ENCODE data around the gene KIF26A.

Gene KIF26A

DNA sequence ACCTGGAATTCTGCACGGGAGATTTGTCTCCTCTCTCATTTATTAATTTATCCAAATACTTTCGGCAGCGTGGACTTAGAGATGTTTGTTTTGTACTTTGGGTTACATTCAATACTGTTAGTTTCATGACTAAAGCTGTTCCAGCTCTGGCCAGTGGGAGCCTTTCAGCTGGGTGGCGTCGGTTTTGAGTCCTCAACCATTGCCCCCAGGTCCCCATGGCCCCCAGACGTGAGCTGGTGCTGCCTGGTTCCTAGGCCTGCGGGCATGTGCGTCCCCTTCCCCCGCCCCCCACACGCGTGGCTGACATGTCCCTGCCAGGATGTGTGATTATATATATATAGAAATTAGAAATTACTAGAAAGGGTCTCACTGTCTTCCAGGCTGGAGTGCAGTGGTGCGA, 48.2 kb downstream of the KIF26A start:
- DNase-seq (ENCODE audit: extremely low spot score): no peak
- CTCF ChIA-PET: no interaction called here

DNA sequence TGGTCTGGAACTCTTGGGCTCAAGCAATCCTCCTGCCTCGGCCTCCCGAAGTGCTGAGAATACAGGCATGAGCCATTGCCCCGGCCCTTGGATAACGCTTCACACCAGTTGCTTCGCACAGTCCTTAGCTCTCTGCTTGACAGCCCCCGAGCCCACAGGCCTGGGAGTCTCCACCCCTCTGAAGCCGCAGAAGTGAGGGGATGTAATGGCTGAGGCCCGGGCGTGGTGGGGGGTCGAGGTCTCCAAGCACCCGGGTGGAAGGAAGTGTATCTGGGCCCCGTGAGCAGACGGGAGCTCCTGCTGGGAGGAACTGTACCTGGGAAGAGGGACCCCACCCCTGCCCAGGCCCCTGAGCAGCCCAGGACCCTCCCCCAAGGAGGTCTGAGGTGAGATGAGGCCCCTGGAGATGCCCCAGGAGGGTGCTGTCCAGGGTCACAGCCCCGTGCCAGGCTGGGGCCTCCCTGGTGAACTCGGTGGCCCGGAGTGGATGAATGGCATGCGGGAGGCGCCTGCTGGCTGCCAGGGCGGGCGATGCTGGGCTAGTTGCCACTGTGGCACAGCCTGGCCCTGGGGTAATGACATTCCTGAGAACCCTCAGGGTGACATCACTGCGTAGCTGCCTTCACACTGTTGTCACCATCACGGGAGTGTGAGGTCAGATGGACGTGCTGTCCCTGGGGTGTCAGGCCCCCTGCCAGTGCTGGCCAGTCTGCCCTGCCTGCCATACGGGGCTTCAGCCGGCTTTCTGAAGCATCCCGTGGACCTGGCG, 48.9 kb downstream of the KIF26A start:
- ChIA-PET CTCF (no interaction called here), POLR2A (no interaction called here)
- DNase-seq (ENCODE audit: extremely low spot score): no peak
- TF ChIP-seq ZNF384 (IDR thresholded peaks at IDR 0.05) (no peak), FOXK2 (IDR thresholded peaks at IDR 0.05) (no peak), SP1 (IDR thresholded peaks at IDR 0.05) (no peak), FOXA1 (IDR thresholded peaks at IDR 0.05) (no peak), L3MBTL2 (conservative IDR thresholded peaks at IDR 0.05) (no peak)

More for the DNA sequence above, 48.2 kb downstream of the KIF26A start:
- TF ChIP-seq ZNF384 (IDR thresholded peaks at IDR 0.05): no peak
- no peak for TF ChIP-seq SP1 (IDR thresholded peaks at IDR 0.05)
- TF ChIP-seq, protein P1, sequence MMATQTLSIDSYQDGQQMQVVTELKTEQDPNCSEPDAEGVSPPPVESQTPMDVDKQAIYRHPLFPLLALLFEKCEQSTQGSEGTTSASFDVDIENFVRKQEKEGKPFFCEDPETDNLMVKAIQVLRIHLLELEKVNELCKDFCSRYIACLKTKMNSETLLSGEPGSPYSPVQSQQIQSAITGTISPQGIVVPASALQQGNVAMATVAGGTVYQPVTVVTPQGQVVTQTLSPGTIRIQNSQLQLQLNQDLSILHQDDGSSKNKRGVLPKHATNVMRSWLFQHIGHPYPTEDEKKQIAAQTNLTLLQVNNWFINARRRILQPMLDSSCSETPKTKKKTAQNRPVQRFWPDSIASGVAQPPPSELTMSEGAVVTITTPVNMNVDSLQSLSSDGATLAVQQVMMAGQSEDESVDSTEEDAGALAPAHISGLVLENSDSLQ (IDR thresholded peaks at IDR 0.05): no peak
- TF ChIP-seq L3MBTL2 (conservative IDR thresholded peaks at IDR 0.05): no peak
- no peak for TF ChIP-seq FOXA1 (IDR thresholded peaks at IDR 0.05)
- no peak for TF ChIP-seq NFRKB (IDR thresholded peaks at IDR 0.05)
- no peak for TF ChIP-seq ARNT (IDR thresholded peaks at IDR 0.05)
- POLR2A ChIA-PET: no interaction called here

DNA sequence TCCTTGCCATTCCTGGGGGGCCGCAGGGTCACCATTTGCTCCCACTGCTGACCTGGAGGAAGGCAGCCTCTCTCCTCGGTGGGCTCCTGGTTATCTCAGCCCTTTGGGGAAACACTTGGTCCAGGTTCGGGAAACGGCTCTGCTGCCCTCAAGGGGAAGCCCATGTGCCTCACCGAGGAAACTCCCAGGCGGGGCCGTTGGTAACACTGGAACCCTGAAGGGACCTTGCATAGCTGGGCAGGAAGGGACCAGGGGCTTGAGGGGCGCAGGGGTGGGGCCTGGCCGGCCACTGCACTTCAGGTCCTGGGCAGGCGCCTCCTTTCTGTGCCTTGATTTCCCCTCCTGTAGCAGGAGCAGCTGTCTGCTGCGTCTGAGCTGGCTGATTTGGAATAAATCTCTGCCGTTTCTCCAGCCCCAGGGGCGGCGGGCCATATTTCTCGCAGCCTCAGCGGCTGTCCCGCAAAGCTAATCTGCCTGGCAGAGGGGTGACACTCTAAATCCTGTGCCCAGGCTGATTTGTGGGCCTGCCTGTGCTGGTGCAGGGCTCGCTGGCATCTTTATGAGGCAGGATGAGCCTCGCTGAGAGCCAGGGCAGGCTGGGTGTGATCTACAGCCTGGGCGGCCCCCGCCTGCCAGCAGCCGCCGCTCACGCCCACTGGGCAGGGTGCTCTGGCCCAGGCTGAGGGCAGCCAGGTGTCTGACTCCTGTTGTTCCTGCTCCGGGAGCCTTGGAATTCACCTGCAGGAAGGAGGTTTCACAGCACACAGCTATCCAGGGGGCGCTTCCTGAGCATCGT, 49.7 kb downstream of the KIF26A start:
- TF ChIP-seq ELF4 (IDR thresholded peaks at IDR 0.05): no peak
- no peak for TF ChIP-seq SUZ12 (IDR thresholded peaks at IDR 0.05)
- TF ChIP-seq LEF1 (IDR thresholded peaks at IDR 0.05; ENCODE audit: borderline replicate concordance): no peak
- no peak for TF ChIP-seq CTBP1 (IDR thresholded peaks at IDR 0.05; ENCODE audit: borderline replicate concordance)
- TF ChIP-seq FOXA1 (IDR thresholded peaks at IDR 0.05): no peak
- no peak for TF ChIP-seq FOXK2 (IDR thresholded peaks at IDR 0.05)
- ChIA-PET POLR2A (no interaction called here), CTCF (no interaction called here)
- no peak for DNase-seq (ENCODE audit: extremely low spot score)

DNA sequence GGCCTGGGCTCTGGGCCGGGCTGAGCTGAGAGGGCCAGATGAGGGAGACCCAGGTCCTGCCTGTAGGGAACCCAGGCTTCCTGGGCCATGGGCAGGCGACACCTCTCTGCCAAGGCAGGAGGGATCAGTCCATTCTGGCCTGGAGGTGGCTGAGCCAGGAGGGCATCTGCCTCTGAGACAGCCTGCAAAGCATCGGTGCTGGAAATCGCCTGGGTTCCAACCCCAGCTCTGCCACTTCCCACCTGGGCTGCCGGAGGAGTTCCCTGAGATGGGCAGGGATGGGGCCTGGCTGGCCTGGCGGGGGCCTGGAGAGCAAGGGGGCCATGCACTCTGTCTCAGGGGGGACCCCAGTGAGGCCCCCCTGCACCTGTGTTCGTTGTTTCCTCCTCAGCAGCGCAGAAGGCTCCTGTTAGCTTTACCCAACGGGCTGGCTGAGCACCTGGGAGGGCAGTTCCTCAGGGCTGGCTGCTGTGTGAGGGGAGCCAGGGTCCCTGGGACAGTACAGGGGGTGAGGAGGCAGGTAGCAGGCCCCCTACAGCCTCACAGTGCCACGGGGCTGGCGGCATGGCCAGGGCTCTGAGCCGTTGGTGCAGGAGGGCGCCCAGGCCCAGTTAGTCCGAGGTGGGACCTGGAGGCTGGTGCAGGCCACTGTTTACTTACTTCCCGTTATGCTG, 50.5 kb downstream of the KIF26A start:
- TF ChIP-seq NFRKB (IDR thresholded peaks at IDR 0.05): no peak
- TF ChIP-seq SUZ12 (IDR thresholded peaks at IDR 0.05): no peak
- no peak for TF ChIP-seq FOXK2 (IDR thresholded peaks at IDR 0.05)
- no peak for TF ChIP-seq LEF1 (IDR thresholded peaks at IDR 0.05; ENCODE audit: borderline replicate concordance)
- TF ChIP-seq FOXA1 (IDR thresholded peaks at IDR 0.05): no peak
- no peak for TF ChIP-seq BHLHE40 (IDR thresholded peaks at IDR 0.05; ENCODE audit: borderline replicate concordance)
- TF ChIP-seq ARNT (IDR thresholded peaks at IDR 0.05): no peak
- no peak for TF ChIP-seq CTBP1 (IDR thresholded peaks at IDR 0.05; ENCODE audit: borderline replicate concordance)
- no peak for TF ChIP-seq TARDBP (IDR thresholded peaks at IDR 0.05)
- TF ChIP-seq L3MBTL2 (conservative IDR thresholded peaks at IDR 0.05): no peak
- TF ChIP-seq FOXM1 (IDR thresholded peaks at IDR 0.05; ENCODE audit: borderline replicate concordance): no peak
- TF ChIP-seq ZNF384 (IDR thresholded peaks at IDR 0.05): no peak
- TF ChIP-seq SP1 (IDR thresholded peaks at IDR 0.05): no peak
- ChIA-PET CTCF (no interaction called here), POLR2A (no interaction called here)
- DNase-seq (ENCODE audit: extremely low spot score): no peak

DNA sequence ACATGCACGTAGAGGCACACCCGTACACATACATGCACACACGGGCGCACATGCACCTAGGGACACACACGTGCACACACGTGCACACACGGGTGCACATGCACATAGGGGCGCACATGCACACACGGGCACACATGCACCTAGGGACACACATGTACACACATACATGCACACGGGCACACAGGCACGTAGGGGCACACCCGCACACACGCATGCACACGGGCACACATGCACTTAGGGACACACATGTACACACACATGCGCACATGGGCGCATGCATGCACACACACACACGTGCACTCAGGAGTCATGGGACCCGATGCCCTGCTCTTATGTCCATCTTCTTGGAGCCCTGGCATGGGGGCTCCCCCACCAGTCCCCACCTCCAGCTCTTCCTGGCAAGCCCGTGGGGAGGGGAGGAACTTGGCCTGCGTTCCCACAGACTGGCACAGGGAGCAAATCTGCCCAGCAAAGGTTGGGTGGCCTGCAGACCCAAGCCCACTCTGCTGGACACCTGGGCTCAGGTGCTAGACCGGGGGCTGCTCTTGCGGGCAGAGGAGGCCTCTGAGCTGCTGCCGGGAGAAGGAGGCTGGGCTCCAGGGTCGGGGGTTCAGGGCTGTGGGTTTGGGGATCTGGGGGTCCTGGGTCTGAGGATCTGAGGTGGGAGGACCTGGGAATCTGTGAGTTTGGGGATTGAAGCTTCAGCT, 51.4 kb downstream of the KIF26A start:
- TF ChIP-seq CTBP1 (IDR thresholded peaks at IDR 0.05; ENCODE audit: borderline replicate concordance) (no peak), FOXA1 (IDR thresholded peaks at IDR 0.05) (no peak), NFRKB (IDR thresholded peaks at IDR 0.05) (no peak), LEF1 (IDR thresholded peaks at IDR 0.05; ENCODE audit: borderline replicate concordance) (no peak), HDGF (IDR thresholded peaks at IDR 0.05; ENCODE audit: borderline replicate concordance) (no peak), TARDBP (IDR thresholded peaks at IDR 0.05) (no peak), SP1 (IDR thresholded peaks at IDR 0.05) (no peak), FOXK2 (IDR thresholded peaks at IDR 0.05) (no peak), ELF4 (IDR thresholded peaks at IDR 0.05) (no peak), FOXM1 (IDR thresholded peaks at IDR 0.05; ENCODE audit: borderline replicate concordance) (no peak), SUZ12 (IDR thresholded peaks at IDR 0.05) (no peak), BHLHE40 (IDR thresholded peaks at IDR 0.05; ENCODE audit: borderline replicate concordance) (no peak), ARNT (IDR thresholded peaks at IDR 0.05) (no peak)
- TF ChIP-seq, protein P1 (IDR thresholded peaks at IDR 0.05): no peak
- no peak for DNase-seq (ENCODE audit: extremely low spot score)
- ChIA-PET CTCF (interaction anchor here (1.2 kb wide), 1 partner anchor 112 kb away, joined by 3 read pairs; no protein-coding TSS in a partner anchor), POLR2A (no interaction called here)

DNA sequence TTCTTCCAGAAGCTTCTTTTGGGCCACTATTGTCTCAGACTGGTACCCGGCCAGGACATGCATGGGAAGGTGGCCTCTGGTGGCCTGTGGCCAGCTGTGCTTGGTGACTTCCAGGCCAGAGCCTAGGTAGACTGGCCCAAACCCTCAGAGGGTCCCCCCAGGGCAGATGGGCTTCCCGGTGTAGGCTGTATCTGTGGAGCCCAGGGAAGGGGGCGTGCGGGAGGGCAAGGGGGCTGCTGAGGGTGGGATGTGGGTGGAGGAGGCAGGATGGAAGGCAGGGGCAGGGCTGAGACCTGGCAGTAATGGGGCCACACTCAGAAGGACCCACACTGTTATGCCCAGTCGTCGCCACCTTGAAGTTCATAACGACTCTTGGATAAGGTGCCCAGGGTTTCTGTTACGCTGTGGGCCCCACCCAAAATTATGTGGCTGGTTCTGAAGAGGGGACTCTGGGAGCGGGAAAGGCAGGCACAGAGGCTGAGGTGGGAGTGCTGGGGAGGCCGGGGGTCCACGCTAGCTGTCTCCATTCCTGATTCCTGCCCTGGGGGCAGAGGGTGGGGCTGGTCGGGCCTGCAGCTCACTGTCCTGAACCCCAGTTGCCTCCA, 52.1 kb downstream of the KIF26A start:
- ChIA-PET CTCF (interaction anchor here (1.2 kb wide), 1 partner anchor 113 kb away, joined by 3 read pairs; no protein-coding TSS in a partner anchor), POLR2A (no interaction called here)

More for the DNA sequence above, 52.1 kb downstream of the KIF26A start:
- TF ChIP-seq FOXM1 (IDR thresholded peaks at IDR 0.05; ENCODE audit: borderline replicate concordance) (no peak), FOXA1 (IDR thresholded peaks at IDR 0.05) (no peak), ELF4 (IDR thresholded peaks at IDR 0.05) (no peak), CTBP1 (IDR thresholded peaks at IDR 0.05; ENCODE audit: borderline replicate concordance) (no peak), TARDBP (IDR thresholded peaks at IDR 0.05) (no peak), SP1 (IDR thresholded peaks at IDR 0.05) (no peak), NFRKB (IDR thresholded peaks at IDR 0.05) (no peak), LEF1 (IDR thresholded peaks at IDR 0.05; ENCODE audit: borderline replicate concordance) (no peak), FOXK2 (IDR thresholded peaks at IDR 0.05) (no peak), BHLHE40 (IDR thresholded peaks at IDR 0.05; ENCODE audit: borderline replicate concordance) (no peak), SUZ12 (IDR thresholded peaks at IDR 0.05) (no peak), ZNF384 (IDR thresholded peaks at IDR 0.05) (no peak), HDGF (IDR thresholded peaks at IDR 0.05; ENCODE audit: borderline replicate concordance) (no peak), L3MBTL2 (conservative IDR thresholded peaks at IDR 0.05) (no peak), ARNT (IDR thresholded peaks at IDR 0.05) (no peak)
- TF ChIP-seq, protein P1 (IDR thresholded peaks at IDR 0.05): no peak
- no peak for DNase-seq (ENCODE audit: extremely low spot score)

All from HEK293T (cell line).